NCI-H69 (cell line): ENCODE data around the gene NQO2.
"Not testable (repeated sequence)": the region's sequence is repeated elsewhere in the genome, so short reads cannot be mapped to it uniquely, and the experiment has no call there.

Source experiments
- DNase-seq: peaks from one replicate; lab custom pipeline; 2025; lab: John Stamatoyannopoulos, UW

Gene NQO2

GRCh38 chr6:2989332-2990247 is 10.1 kb upstream of the NQO2 start:
- peak; percentile 97 for DNase-seq

- peak; percentile 57 for DNase-seq
Measured at GRCh38 chr6:2990248-2990931, 9.3 kb upstream of the NQO2 start.

- DNase-seq, result peak; percentile 26
Measured at GRCh38 chr6:2990932-2991506, 8.7 kb upstream of the NQO2 start.

GRCh38 chr6:2992330-2992979 is 7.2 kb upstream of the NQO2 start:
- DNase-seq, result no peak

GRCh38 chr6:2993755-2994317 is 5.9 kb upstream of the NQO2 start:
- DNase-seq, result no peak

GRCh38 chr6:2998249-2998997 is 1.3 kb upstream of the NQO2 start:
- DNase-seq, result not testable (repeated sequence)

GRCh38 chr6:2998998-2999617 is 586 bp upstream of the NQO2 start:
- no peak for DNase-seq

- DNase-seq, result no peak
Measured at GRCh38 chr6:3001146-3001772, 1.6 kb downstream of the NQO2 start.

GRCh38 chr6:3001773-3002293 is 2.1 kb downstream of the NQO2 start:
- DNase-seq, result peak; percentile 46

- not testable (repeated sequence) for DNase-seq
Measured at GRCh38 chr6:3003226-3003625, 3.5 kb downstream of the NQO2 start.

- DNase-seq, result no peak
Measured at GRCh38 chr6:3005077-3005476, 5.4 kb downstream of the NQO2 start.

- no peak for DNase-seq
Measured at GRCh38 chr6:3005874-3006273, 6.2 kb downstream of the NQO2 start.

GRCh38 chr6:3006476-3006875 is 6.8 kb downstream of the NQO2 start:
- no peak for DNase-seq

- DNase-seq, result no peak
Measured at GRCh38 chr6:3007571-3007970, 7.9 kb downstream of the NQO2 start.

GRCh38 chr6:3008712-3009265 is 9.1 kb downstream of the NQO2 start:
- not testable (repeated sequence) for DNase-seq

GRCh38 chr6:3009930-3010329 is 10.2 kb downstream of the NQO2 start:
- no peak for DNase-seq

- no peak for DNase-seq
Measured at GRCh38 chr6:3011158-3011557, 11.5 kb downstream of the NQO2 start.

GRCh38 chr6:3011592-3011991 is 11.9 kb downstream of the NQO2 start:
- DNase-seq, result no peak

- peak; percentile 10 for DNase-seq
Measured at GRCh38 chr6:3013486-3013885, 13.8 kb downstream of the NQO2 start.
